ENCODE measurements around the gene ADGRF5. TPM values are rescaled to one million over a fixed set of nuclear protein-coding genes. Genes with fewer than 3 reads are reported as not detected.

The ADGRF5 gene
- total and polyA plus RNA-seq, 2 donors (not counting 3 experiments of a cell fraction or from before 2014, with no cell fraction given), result 26.3 to 50.0 TPM

- H3K27ac ChIP-seq (ENCODE audit: insufficient read depth, low read depth, low read length), result no peak overlapping the region
- BruUV-seq (replicated peaks), result no TSS peak
- H3K4me3 ChIP-seq (replicated peaks in 1 of 3; ENCODE audit: insufficient read depth in 1 of 3, low read depth in 1 of 3, low read length in 3 of 3), result no peak overlapping the region
- POLR2A ChIA-PET, result no interaction called here
- no peak overlapping the region for H3K4me2 ChIP-seq (ENCODE audit: insufficient read depth, low read length)
- no peaks in the 10 kb centered on the region for H4K20me1 ChIP-seq (replicated peaks; ENCODE audit: control insufficient read depth, extremely low read depth, insufficient read depth, low read length)
- no peaks in the 10 kb centered on the region for H3K9me1 ChIP-seq (replicated peaks; ENCODE audit: control insufficient read depth, extremely low read depth, insufficient read depth, low read length)
- TF ChIP-seq EZH2 (IDR thresholded peaks at IDR 0.05; ENCODE audit: borderline replicate concordance, low read depth, low read length, severe bottlenecking) (no peak), POLR2AphosphoS5 (IDR thresholded peaks at IDR 0.05; ENCODE audit: insufficient read depth, low read depth, low read length) (no peak), GATA2 (IDR thresholded peaks at IDR 0.05; ENCODE audit: insufficient read depth, insufficient read length, low read depth, low read length) (no peak), JUN (IDR thresholded peaks at IDR 0.05; ENCODE audit: borderline replicate concordance, insufficient read depth, insufficient read length, low read depth) (no peak), MYC (IDR thresholded peaks at IDR 0.05; ENCODE audit: low read depth, low read length) (no peak), MAX (IDR thresholded peaks at IDR 0.05; ENCODE audit: insufficient read depth, insufficient read length) (no peak), FOS (IDR thresholded peaks at IDR 0.05; ENCODE audit: borderline replicate concordance, insufficient read depth, low read length) (no peak), CTCF (IDR thresholded peaks at IDR 0.05; ENCODE audit: extremely low read depth in 1 of 2, insufficient read depth in 1 of 2, low read depth in 1 of 2, low read length in 2 of 2) (no peak), POLR2A (IDR thresholded peaks at IDR 0.05; ENCODE audit: low read depth, low read length) (no peak)
- no peak overlapping the region for H2AFZ ChIP-seq (ENCODE audit: low read depth, low read length)
- H3K9ac ChIP-seq (replicated peaks; ENCODE audit: extremely low read depth, insufficient read depth, low read length), result no peak overlapping the region
- no peaks in the 10 kb centered on the region for H3K9me3 ChIP-seq (replicated peaks; ENCODE audit: control insufficient read depth, insufficient read depth, low read length)
- CTCF ChIA-PET, result no interaction called here
- no peaks in the 10 kb centered on the region for H3K36me3 ChIP-seq (ENCODE audit: control insufficient read depth in 2 of 2, extremely low read depth in 1 of 2, insufficient read depth in 2 of 2, low read length in 2 of 2)
- intact Hi-C loops (cut with micrococcal nuclease), result no loop called here
- H3K79me2 ChIP-seq (ENCODE audit: control insufficient read depth, insufficient read depth, low read length), result no peaks in the 10 kb centered on the region
- H3K27me3 ChIP-seq (ENCODE audit: control insufficient read depth in 2 of 2, insufficient read depth in 2 of 2, low read length in 2 of 2), result no peaks in the 10 kb centered on the region
- dilution Hi-C loops (cut with MboI; ENCODE audit: extremely low pct_ligation_motif_present, low sequenced_read_pairs), result no loop called here
- no peak for FAIRE-seq
- no peak for DNase-seq (ENCODE audit: low read depth, low spot score)
- H3K4me1 ChIP-seq (ENCODE audit: control insufficient read depth, extremely low read depth, insufficient read depth, low read length), result peaks cover 18% of the 10 kb centered on the region
These were observed 15.9 kb upstream of the ADGRF5 start for GRCh38 chr6:46937642-46938041.
